Neural cell (in vitro differentiated cells): Measurements from ENCODE around the gene RIMKLA. TPM values are rescaled to one million over a fixed set of nuclear protein-coding genes. Genes with fewer than 3 reads are reported as not detected.

Experiments used
- H2AFZ ChIP-seq: fragments of 200-600, 300-800 bp; sonication (generic), shearing (Covaris generic); 2 replicates; pipeline ENCODE4 v1.6.0; 2014; ENCODE audit warnings: low read depth, mild to moderate bottlenecking, antibody characterized with exemption, low read length, moderate library complexity
- H3F3A ChIP-seq: fragments of 200-600 bp; shearing (Covaris generic); 2 replicates; pipeline ENCODE4 v1.6.1; 2016; ENCODE audit warnings: mild to moderate bottlenecking, moderate library complexity, mixed read lengths, antibody characterized with exemption, low read length; ENCODE audit not compliant: insufficient read depth, poor library complexity, severe bottlenecking
- H3K27ac ChIP-seq: fragments of 200-600, 300-800 bp; sonication (generic), shearing (Covaris generic); 2 replicates; pipeline ENCODE4 v1.5.1; 2014; ENCODE audit warnings: mild to moderate bottlenecking, low read length, moderate library complexity
- H3K27me3 ChIP-seq: fragments of 300-800, 200-600 bp; sonication (generic), shearing (Covaris generic); 2 replicates; pipeline ENCODE4 v1.6.0; 2014; ENCODE audit warnings: mild to moderate bottlenecking, low read depth, low read length, moderate library complexity; ENCODE audit not compliant: insufficient read depth
- H3K36me3 ChIP-seq: fragments of 300-800, 200-600 bp; sonication (generic), shearing (Covaris generic); 2 replicates; pipeline ENCODE4 v1.5.1; 2014; ENCODE audit warnings: mild to moderate bottlenecking, antibody characterized with exemption, low read length, moderate library complexity; ENCODE audit not compliant: insufficient read depth
- H3K4me2 ChIP-seq: fragments of 300-800, 200-600 bp; sonication (generic), shearing (Covaris generic); 2 replicates; pipeline ENCODE4 v1.6.0; 2014; ENCODE audit warnings: mild to moderate bottlenecking, low read length
- H3K4me3 ChIP-seq: fragments of 300-800, 200-600 bp; sonication (generic), shearing (Covaris generic); 2 replicates; pipeline ENCODE4 v1.5.1; 2014; ENCODE audit warnings: mild to moderate bottlenecking, low read length, moderate library complexity
- H3K79me2 ChIP-seq: fragments of 200-600 bp; shearing (Covaris generic); replicated peaks from 2 replicates; pipeline ENCODE4 v1.6.0; 2014; ENCODE audit warnings: mild to moderate bottlenecking, low read length, moderate library complexity; ENCODE audit not compliant: insufficient read depth
- H3K9ac ChIP-seq: fragments of 300-800, 200-600 bp; sonication (generic), shearing (Covaris generic); 2 replicates; pipeline ENCODE4 v1.6.1; 2016; ENCODE audit warnings: mild to moderate bottlenecking, low read length, mixed read lengths
- H3K9me2 ChIP-seq: fragments of 200-600 bp; shearing (Covaris generic); 2 replicates; pipeline ENCODE4 v1.6.1; 2016; ENCODE audit warnings: mild to moderate bottlenecking, low read length, mixed read lengths; ENCODE audit not compliant: insufficient read depth
- H3K9me3 ChIP-seq: fragments of 200-600, 300-800 bp; sonication (generic), shearing (Covaris generic); 2 replicates; pipeline ENCODE4 v1.6.1; 2016; ENCODE audit warnings: mild to moderate bottlenecking, mixed run types, low read length, moderate library complexity, mixed read lengths
- H4K20me1 ChIP-seq: fragments of 200-600 bp; shearing (Covaris generic); 2 replicates; pipeline ENCODE4 v1.6.1; 2016; ENCODE audit warnings: mild to moderate bottlenecking, mixed run types; ENCODE audit not compliant: insufficient read depth
- EP300 ChIP-seq: fragments of 450-650 bp; conservative IDR thresholded peaks from 2 replicates; pipeline ENCODE4 v1.6.1; 2014; ENCODE audit warnings: antibody characterized with exemption, mild to moderate bottlenecking, moderate library complexity; ENCODE audit not compliant: poor library complexity, severe bottlenecking
- EZH2 ChIP-seq: fragments of 200-600, 300-800 bp; shearing (Covaris generic), sonication (generic); IDR thresholded peaks from 2 replicates; pipeline ENCODE4 v1.6.1; 2014; ENCODE audit warnings: antibody characterized with exemption, low read length, borderline replicate concordance, mild to moderate bottlenecking; ENCODE audit not compliant: insufficient read depth, poor library complexity, severe bottlenecking
- MXI1 ChIP-seq: fragments of 450-650 bp; conservative IDR thresholded peaks from 2 replicates; pipeline ENCODE4 v1.6.1; 2014; ENCODE audit warnings: antibody characterized with exemption, mild to moderate bottlenecking; ENCODE audit not compliant: poor library complexity, severe bottlenecking
- POLR2AphosphoS5 ChIP-seq: IDR thresholded peaks from 2 replicates; pipeline ENCODE4 v1.6.1; 2012
- RAD21 ChIP-seq: fragments of 450-650 bp; conservative IDR thresholded peaks from 2 replicates; pipeline ENCODE4 v1.6.1; 2014; ENCODE audit warnings: antibody characterized with exemption, mild to moderate bottlenecking, moderate library complexity
- REST ChIP-seq: IDR thresholded peaks from 2 replicates; pipeline ENCODE4 v1.6.1; 2012; ENCODE audit warnings: borderline replicate concordance
- SMC3 ChIP-seq: fragments of 450-650 bp; conservative IDR thresholded peaks from 2 replicates; pipeline ENCODE4 v1.6.1; 2014; ENCODE audit warnings: antibody characterized with exemption, mild to moderate bottlenecking, moderate library complexity; ENCODE audit not compliant: poor library complexity
- TAF1 ChIP-seq: IDR thresholded peaks from 2 replicates; pipeline ENCODE4 v1.6.1; 2012; ENCODE audit warnings: low read depth
- polyA plus RNA-seq: library from polyadenylated mRNA; depleted of rRNA; stranded (reverse); fragments of >200 nt; gene quantifications from 2 replicates; pipeline ENCODE4 v1.2.3, GENCODE V29; 2014
- TF ChIP-seq, protein P1 (sequence below): fragments of 450-650 bp; IDR thresholded peaks from 2 replicates; pipeline ENCODE4 v1.5.1; 2014; ENCODE audit warnings: antibody characterized with exemption, mild to moderate bottlenecking, moderate library complexity; ENCODE audit not compliant: poor library complexity, severe bottlenecking

Gene RIMKLA
- polyA plus RNA-seq, 1 donor from 2014 or later = 35.4 TPM

DNA sequence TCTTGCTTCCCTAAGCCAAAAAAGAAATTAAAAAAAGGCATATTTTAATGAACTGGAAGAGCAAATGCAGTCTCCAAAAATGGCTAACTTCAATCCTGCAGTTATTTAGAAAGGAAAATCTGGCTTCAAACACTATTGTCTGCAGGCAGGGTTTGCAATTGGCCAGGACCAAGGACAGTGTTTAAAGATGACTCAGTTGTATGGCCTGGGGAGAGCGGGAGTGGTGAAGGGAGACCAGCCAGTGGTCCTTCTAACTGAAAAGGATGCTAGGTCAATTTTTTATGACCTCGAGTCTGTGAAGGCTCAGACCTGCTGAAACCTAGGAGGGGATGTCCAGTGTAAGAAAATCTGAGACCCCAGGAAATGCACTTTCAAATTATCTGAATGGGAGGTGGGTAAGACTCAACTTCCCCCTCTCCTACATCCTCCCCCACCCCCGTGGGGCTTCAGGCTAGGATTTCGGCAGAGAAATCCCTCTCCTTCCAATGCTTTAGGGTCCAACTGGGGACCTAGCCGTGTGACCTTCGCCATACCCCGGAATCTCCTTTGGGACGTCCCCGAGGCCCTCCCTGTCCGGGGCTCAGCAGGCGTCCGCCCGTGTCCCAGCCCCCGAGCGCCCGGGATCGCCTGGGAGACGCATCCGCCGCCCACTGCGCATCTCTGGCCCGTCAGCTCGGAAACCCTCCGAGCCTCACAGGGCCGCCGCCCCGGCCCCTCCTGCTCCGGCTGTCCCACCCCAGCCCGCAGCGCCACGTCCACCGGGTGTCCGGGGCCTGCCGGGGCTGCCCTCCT lies 602 bp upstream of the RIMKLA start:
- Histone ChIP-seq H2AFZ (peak overlapping the region; percentile 58), H3K4me2 (peak overlapping the region; percentile 85), H3K27ac (peak overlapping the region; percentile 77), H4K20me1 (no peaks in the 10 kb centered on the region), H3K36me3 (no peaks in the 10 kb centered on the region), H3K9me3 (no peaks in the 10 kb centered on the region), H3F3A (no peaks in the 10 kb centered on the region), H3K4me3 (peak overlapping the region; percentile 84), H3K79me2 (peaks cover 31% of the 10 kb centered on the region), H3K9me2 (no peaks in the 10 kb centered on the region), H3K27me3 (no peaks in the 10 kb centered on the region), H3K9ac (peak overlapping the region; percentile 87)
- peak; percentile 4 for TF ChIP-seq SMC3
- TF ChIP-seq RAD21 = no peak

- Histone ChIP-seq H3K9me2 (no peaks in the 10 kb centered on the region), H3K9ac (peak overlapping the region; percentile 87), H3F3A (no peaks in the 10 kb centered on the region), H3K4me2 (peak overlapping the region; percentile 91), H3K27me3 (no peaks in the 10 kb centered on the region), H4K20me1 (no peaks in the 10 kb centered on the region), H3K79me2 (peaks cover 31% of the 10 kb centered on the region), H3K27ac (peak overlapping the region; percentile 19), H3K9me3 (no peaks in the 10 kb centered on the region), H2AFZ (no peak overlapping the region), H3K4me3 (peak overlapping the region; percentile 97), H3K36me3 (no peaks in the 10 kb centered on the region)
- TF ChIP-seq REST (no peak), MXI1 (no peak), SMC3 (no peak), EP300 (no peak), POLR2AphosphoS5 (no peak), TAF1 (no peak), RAD21 (no peak), EZH2 (no peak)
- TF ChIP-seq, protein P1, sequence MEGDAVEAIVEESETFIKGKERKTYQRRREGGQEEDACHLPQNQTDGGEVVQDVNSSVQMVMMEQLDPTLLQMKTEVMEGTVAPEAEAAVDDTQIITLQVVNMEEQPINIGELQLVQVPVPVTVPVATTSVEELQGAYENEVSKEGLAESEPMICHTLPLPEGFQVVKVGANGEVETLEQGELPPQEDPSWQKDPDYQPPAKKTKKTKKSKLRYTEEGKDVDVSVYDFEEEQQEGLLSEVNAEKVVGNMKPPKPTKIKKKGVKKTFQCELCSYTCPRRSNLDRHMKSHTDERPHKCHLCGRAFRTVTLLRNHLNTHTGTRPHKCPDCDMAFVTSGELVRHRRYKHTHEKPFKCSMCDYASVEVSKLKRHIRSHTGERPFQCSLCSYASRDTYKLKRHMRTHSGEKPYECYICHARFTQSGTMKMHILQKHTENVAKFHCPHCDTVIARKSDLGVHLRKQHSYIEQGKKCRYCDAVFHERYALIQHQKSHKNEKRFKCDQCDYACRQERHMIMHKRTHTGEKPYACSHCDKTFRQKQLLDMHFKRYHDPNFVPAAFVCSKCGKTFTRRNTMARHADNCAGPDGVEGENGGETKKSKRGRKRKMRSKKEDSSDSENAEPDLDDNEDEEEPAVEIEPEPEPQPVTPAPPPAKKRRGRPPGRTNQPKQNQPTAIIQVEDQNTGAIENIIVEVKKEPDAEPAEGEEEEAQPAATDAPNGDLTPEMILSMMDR = no peak
These were observed 685 bp downstream of the RIMKLA start for GRCh38 chr1:42381280-42381673.
